Lower leg skin (tissue), 4 donors: ENCODE measurements around the gene ARHGAP24. TPM values are rescaled to one million over a fixed set of nuclear protein-coding genes. Genes with fewer than 3 reads are reported as not detected.

ENCODE experiments used
- DNase-seq, 2 donors: peaks; one replicate each; pipeline ENCODE4 v3.0.0-alpha.2; 2019; ENCODE audit warnings: low spot score in 2 of 2
- H3K4me3 ChIP-seq: fragments of 200-600 bp; sonication (generic); 2 replicates; pipeline ENCODE4 v1.5.1; 2017; ENCODE audit warnings: mild to moderate bottlenecking, low read depth; ENCODE audit not compliant: poor library complexity, severe bottlenecking
- POLR2A ChIP-seq, 2 donors: fragments of 450-650 bp; IDR thresholded peaks; one replicate each; pipeline ENCODE4 v1.6.1; 2016 to 2017; ENCODE audit warnings: antibody characterized with exemption in 2 of 2, mild to moderate bottlenecking in 1 of 2, moderate library complexity in 1 of 2
- WGBS, 2 donors: methylation state at CpG; one replicate each; pipeline ENCODE4 v1.1.5; 2018; 5-methylcytosine and 5-hydroxymethylcytosine counted together
- intact Hi-C: fragments of 100-400 bp; cut with DNase I; formaldehyde crosslinking; loops from one replicate; pipeline ENCODE4 v1.15.0; 2023; ENCODE audit warnings: low total_unique reads
- total RNA-seq, 4 donors: library from RNA; depleted of rRNA; stranded (reverse); fragments of >200 nt; gene quantifications; one replicate each; pipeline ENCODE4 v1.1.0, GENCODE V29; 2016
- TF ChIP-seq, protein P1 (sequence below), 3 donors: fragments of 450-650 bp; IDR thresholded peaks; one replicate each; pipeline ENCODE4 v1.5.1; 2016; ENCODE audit warnings: antibody characterized with exemption in 3 of 3, mild to moderate bottlenecking in 3 of 3, moderate library complexity in 2 of 3

ARHGAP24 gene
- total RNA-seq, 4 donors from 2014 or later: 13.1 to 58.4 (median 24.0) TPM

DNA sequence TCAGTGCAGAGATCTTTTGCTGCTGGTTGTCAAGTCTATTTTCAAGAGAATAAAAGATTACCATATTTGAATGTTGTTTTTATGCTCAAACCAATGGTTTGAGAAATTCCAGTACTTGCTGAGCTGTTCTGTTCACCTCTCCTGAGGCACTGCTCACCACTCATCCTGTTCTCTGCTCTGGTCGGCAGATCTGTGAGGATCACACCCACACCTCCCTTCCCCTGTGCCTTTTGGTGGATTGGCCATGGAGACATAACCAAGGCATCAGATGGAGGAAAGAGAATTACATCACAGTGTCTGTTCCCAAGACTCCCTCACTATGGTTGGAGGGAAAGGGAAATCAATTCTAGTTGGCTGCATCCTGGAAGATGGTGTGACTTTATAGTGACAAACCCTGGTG lies 391.6 kb downstream of the ARHGAP24 start:
- DNase-seq: no peak
- TF ChIP-seq, protein P1, sequence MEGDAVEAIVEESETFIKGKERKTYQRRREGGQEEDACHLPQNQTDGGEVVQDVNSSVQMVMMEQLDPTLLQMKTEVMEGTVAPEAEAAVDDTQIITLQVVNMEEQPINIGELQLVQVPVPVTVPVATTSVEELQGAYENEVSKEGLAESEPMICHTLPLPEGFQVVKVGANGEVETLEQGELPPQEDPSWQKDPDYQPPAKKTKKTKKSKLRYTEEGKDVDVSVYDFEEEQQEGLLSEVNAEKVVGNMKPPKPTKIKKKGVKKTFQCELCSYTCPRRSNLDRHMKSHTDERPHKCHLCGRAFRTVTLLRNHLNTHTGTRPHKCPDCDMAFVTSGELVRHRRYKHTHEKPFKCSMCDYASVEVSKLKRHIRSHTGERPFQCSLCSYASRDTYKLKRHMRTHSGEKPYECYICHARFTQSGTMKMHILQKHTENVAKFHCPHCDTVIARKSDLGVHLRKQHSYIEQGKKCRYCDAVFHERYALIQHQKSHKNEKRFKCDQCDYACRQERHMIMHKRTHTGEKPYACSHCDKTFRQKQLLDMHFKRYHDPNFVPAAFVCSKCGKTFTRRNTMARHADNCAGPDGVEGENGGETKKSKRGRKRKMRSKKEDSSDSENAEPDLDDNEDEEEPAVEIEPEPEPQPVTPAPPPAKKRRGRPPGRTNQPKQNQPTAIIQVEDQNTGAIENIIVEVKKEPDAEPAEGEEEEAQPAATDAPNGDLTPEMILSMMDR (IDR thresholded peaks at IDR 0.05): no peak
- TF ChIP-seq POLR2A (IDR thresholded peaks at IDR 0.05): no peak
- H3K4me3 ChIP-seq: no peak overlapping the region
- intact Hi-C loops: no loop called here
- WGBS, 2 donors: 58 to 62% methylated on average over 1 of the region's 1 CpG

DNA sequence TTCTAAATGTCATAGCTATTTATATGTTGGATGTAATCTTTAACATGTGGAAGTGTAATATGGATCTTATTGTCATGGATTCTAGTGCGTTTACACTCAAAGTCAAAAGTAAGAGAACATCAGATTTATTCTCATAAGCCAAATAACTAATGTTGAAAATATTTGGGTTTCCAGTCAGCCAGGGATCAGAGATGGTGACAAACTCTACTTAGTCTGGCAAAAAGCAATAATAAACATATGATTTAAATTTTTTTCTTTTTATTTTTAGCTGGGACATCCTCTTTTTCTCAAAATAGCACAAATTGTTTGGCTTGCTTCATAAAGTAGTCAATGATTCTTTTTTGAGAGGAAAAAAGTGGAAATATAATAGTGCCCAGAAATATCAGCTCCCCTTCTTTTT lies 392.3 kb downstream of the ARHGAP24 start:
- WGBS, 2 donors: 56 to 65% methylated on average over 1 of the region's 1 CpG
- intact Hi-C loops: no loop called here
- TF ChIP-seq POLR2A (IDR thresholded peaks at IDR 0.05): no peak
- TF ChIP-seq, protein P1 (IDR thresholded peaks at IDR 0.05): no peak
- no peak overlapping the region for H3K4me3 ChIP-seq
- no peak for DNase-seq

DNA sequence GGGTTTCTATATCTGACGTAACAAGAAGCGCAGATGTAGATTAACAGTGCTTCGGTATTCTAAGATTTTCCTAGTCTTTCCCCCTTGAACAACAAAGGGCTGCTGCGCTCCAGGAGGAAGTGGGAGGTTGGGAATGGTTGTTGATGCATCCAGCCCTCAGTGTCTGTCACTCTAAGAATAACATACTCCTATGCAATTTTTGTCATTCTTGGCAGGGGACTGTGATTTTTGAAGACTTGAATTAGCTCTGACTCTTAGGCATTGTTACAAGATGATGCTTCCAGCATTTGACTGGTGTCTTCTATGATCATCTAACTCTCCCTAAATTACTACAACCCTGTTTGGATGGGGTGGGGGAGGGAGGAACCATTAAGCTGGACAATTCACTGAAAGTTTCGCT lies 394.2 kb downstream of the ARHGAP24 start:
- DNase-seq: no peak
- intact Hi-C loops: no loop called here
- no peak for TF ChIP-seq POLR2A (IDR thresholded peaks at IDR 0.05)
- TF ChIP-seq, protein P1 (IDR thresholded peaks at IDR 0.05): no peak
- no peak overlapping the region for H3K4me3 ChIP-seq
- WGBS, 2 donors: 68 to 73% methylated on average over 5 of the region's 5 CpGs

DNA sequence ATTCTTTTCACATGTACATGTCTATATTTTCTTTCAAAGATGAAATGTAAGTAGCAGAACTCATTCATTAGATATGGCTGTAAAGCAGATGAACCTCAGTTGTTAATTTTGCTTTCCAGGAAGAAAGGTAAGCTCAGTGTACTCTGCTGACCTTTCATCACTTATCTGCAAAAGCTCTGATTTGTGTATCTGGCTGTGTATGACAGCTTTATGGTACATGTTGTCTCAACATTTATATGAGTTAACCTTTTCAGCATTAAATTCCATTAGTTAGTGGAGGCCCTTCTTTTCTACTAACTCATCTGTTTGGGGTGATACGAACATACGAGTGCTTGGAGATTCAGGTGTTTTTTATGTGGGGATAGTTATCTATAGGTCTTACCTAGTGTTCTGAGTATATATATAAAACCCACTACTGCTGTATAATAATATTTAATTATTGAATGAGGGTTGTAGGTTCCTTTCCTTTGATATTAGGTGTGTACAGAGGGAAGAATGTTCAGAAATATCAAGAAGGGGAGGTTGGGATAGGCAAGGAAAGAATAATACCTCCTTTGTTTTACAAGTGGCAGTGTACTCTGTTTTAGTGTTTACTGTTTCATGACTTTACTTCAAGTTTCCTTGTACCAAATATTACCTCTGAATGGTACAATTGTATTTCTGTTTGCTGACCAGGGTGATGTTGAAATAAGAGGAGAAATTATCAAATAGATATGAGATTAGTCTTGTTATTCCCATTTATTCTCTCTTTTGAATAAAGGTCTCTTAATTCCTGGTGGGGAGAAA lies 395.5 kb downstream of the ARHGAP24 start:
- H3K4me3 ChIP-seq: no peak overlapping the region
- no peak for DNase-seq
- intact Hi-C loops: loop anchor here (1.0 kb wide), 1 partner anchor 39 kb away; no protein-coding TSS in a partner anchor
- 96 to 98% methylated on average over 2 of the region's 2 CpGs for WGBS, 2 donors
- no peak for TF ChIP-seq POLR2A (IDR thresholded peaks at IDR 0.05)
- TF ChIP-seq, protein P1 (IDR thresholded peaks at IDR 0.05): no peak

DNA sequence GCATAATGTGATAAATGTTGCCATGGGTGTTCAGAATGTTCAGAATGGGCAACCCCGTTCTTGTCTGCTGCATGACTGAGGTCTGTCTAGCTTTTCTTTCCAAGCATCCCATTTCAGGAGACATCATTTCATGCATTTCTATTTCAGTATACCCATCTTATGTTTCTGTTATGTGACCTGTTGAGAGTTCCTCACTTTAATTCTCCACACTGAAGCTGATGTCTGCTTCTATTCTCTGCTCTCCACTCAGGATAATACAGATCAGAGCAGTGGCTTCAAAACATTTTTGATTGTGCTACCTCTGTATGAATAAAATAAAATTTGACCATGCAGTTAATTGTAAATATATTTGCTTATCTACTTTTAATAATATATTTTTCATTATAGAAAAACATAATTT lies 398.6 kb downstream of the ARHGAP24 start:
- intact Hi-C loops: no loop called here

DNA sequence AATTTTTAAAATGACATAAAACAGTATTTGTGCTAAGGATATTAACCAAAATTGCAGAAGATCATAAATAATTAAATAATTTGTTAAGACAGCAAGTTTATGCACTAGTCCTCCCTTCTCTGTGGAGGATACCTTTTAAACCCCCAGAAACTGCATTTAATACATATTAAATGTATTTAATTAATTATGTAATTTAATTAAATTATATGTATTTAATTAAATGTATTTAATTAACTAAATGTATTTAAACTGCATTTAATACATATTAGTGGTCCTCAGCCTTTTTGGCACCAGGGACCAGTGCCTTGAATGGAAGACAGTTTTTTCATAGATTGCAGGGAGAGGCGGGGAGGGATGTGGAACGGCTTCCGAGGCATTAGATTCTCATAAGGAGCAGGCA lies 404.6 kb downstream of the ARHGAP24 start:
- WGBS, 2 donors: 96 to 97% methylated on average over 3 of the region's 3 CpGs
- TF ChIP-seq, protein P1 (IDR thresholded peaks at IDR 0.05): no peak
- TF ChIP-seq POLR2A (IDR thresholded peaks at IDR 0.05): no peak
- intact Hi-C loops: no loop called here
- H3K4me3 ChIP-seq: no peak overlapping the region
- DNase-seq: no peak

More for the DNA sequence above, 398.6 kb downstream of the ARHGAP24 start:
- no peak overlapping the region for H3K4me3 ChIP-seq
- DNase-seq: no peak
- TF ChIP-seq POLR2A (IDR thresholded peaks at IDR 0.05): no peak
- WGBS, 2 donors: 80 to 95% methylated on average over 1 of the region's 1 CpG
